GM12891 (cell line): ENCODE data around the gene CLIC1.

Experiments used
- DNase-seq: peaks from one replicate; pipeline ENCODE4 v3.0.0; 2011; ENCODE audit warnings: low spot score; ENCODE audit not compliant: insufficient read length
- FAIRE-seq: peaks from 2 replicates; lab custom pipeline; 2011; peaks lifted over from hg19 to GRCh38; lab: Jason Lieb, UNC
- PAX5 ChIP-seq: IDR thresholded peaks from 2 replicates; pipeline ENCODE4 v1.6.1; 2011; ENCODE audit warnings: low read length, moderate library complexity, mild to moderate bottlenecking; ENCODE audit not compliant: insufficient read depth, severe bottlenecking
- POLR2A ChIP-seq: IDR thresholded peaks from 2 replicates; pipeline ENCODE4 v1.6.1; 2011; ENCODE audit warnings: low read depth, low read length, control low read depth
- POLR2AphosphoS5 ChIP-seq: IDR thresholded peaks from 2 replicates; pipeline ENCODE4 v1.6.1; 2011; ENCODE audit warnings: low read depth, low read length, control low read depth
- POU2F2 ChIP-seq: IDR thresholded peaks from 2 replicates; pipeline ENCODE4 v1.6.1; 2011; ENCODE audit warnings: low read depth, mild to moderate bottlenecking, control low read depth, low read length, moderate library complexity
- SPI1 ChIP-seq: IDR thresholded peaks from 2 replicates; pipeline ENCODE4 v1.6.1; 2011; ENCODE audit warnings: low read depth, low read length, control low read depth
- TAF1 ChIP-seq: IDR thresholded peaks from 2 replicates; pipeline ENCODE4 v1.6.1; 2011; ENCODE audit warnings: low read depth, low read length, control low read depth

The CLIC1 gene

GRCh38 chr6:31762878-31763618 lies 26.7 kb upstream of the CLIC1 start:
- DNase-seq (no peak), FAIRE-seq (no peak)
- TF ChIP-seq PAX5 (no peak), POU2F2 (no peak)

GRCh38 chr6:31762356-31762755 lies 26.0 kb upstream of the CLIC1 start, which contains the start of gene SAPCD1:
Gene SAPCD1, plus strand, starts transcription at chr6:31762656. Its CDS starts 399 bp downstream, at chr6:31763055.
- TF ChIP-seq TAF1 (no peak), POLR2A (no peak), POLR2AphosphoS5 (no peak), POU2F2 (no peak), SPI1 (no peak), PAX5 (no peak)
- no peak for FAIRE-seq
- DNase-seq = no peak

GRCh38 chr6:31761343-31761742 lies 25.0 kb upstream of the CLIC1 start:
- FAIRE-seq (no peak), DNase-seq (no peak)
- TF ChIP-seq POLR2A (no peak), POLR2AphosphoS5 (no peak), TAF1 (no peak), PAX5 (no peak), SPI1 (no peak), POU2F2 (no peak)

GRCh38 chr6:31760790-31761189 lies 24.5 kb upstream of the CLIC1 start:
- FAIRE-seq (no peak), DNase-seq (no peak)
- TF ChIP-seq POU2F2 = no peak
- no peak for TF ChIP-seq PAX5
- TF ChIP-seq TAF1 = no peak
- no peak for TF ChIP-seq SPI1
- no peak for TF ChIP-seq POLR2A
- no peak for TF ChIP-seq POLR2AphosphoS5

- DNase-seq (no peak), FAIRE-seq (no peak)
- TF ChIP-seq TAF1 (no peak), POU2F2 (no peak), POLR2AphosphoS5 (no peak), SPI1 (no peak), PAX5 (no peak), POLR2A (no peak)
Observed at GRCh38 chr6:31758281-31758680, 22.0 kb upstream of the CLIC1 start.

- DNase-seq (no peak), FAIRE-seq (no peak)
- TF ChIP-seq POLR2AphosphoS5 (no peak), POLR2A (no peak), PAX5 (no peak), POU2F2 (no peak), TAF1 (no peak), SPI1 (no peak)
Observed at GRCh38 chr6:31752739-31753319, 16.5 kb upstream of the CLIC1 start.

- DNase-seq (no peak), FAIRE-seq (no peak)
- TF ChIP-seq PAX5 (no peak), TAF1 (no peak), SPI1 (no peak), POLR2A (no peak), POU2F2 (no peak)
Observed at GRCh38 chr6:31750411-31751022, 14.2 kb upstream of the CLIC1 start.

- TF ChIP-seq PAX5 (no peak), POLR2A (no peak), POLR2AphosphoS5 (no peak), TAF1 (no peak), SPI1 (no peak), POU2F2 (no peak)
- DNase-seq = no peak
- no peak for FAIRE-seq
Observed at GRCh38 chr6:31749301-31750036, 13.1 kb upstream of the CLIC1 start.

- DNase-seq = no peak
- FAIRE-seq = no peak
- no peak for TF ChIP-seq POLR2AphosphoS5
- TF ChIP-seq POLR2A = no peak
- no peak for TF ChIP-seq POU2F2
Observed at GRCh38 chr6:31744422-31744821, 8.1 kb upstream of the CLIC1 start.
